Esophagus muscularis mucosa (tissue), 4 donors: ENCODE measurements around the gene TGM6. TPM values are rescaled to one million over a fixed set of nuclear protein-coding genes. Genes with fewer than 3 reads are reported as not detected.

Source experiments
- DNase-seq: peaks from one replicate; pipeline ENCODE4 v3.0.0-alpha.2; 2017; ENCODE audit errors: extremely low spot score
- H3K27ac ChIP-seq, 4 donors: fragments of 200-600 bp; sonication (generic); replicated peaks in 1 of 4; 1 replicate in 3 of 4; 2 replicates in 1 of 4; pipeline ENCODE4 v1.5.1; 2016 to 2019; ENCODE audit warnings: mild to moderate bottlenecking in 1 of 4
- H3K27me3 ChIP-seq, 4 donors: fragments of 200-600 bp; sonication (generic); one replicate each; pipeline versions ENCODE4 v1.5.1 to v1.6.0; 2016 to 2019
- H3K36me3 ChIP-seq, 4 donors: fragments of 200-600 bp; sonication (generic); one replicate each; pipeline ENCODE4 v1.5.1; 2016 to 2019
- H3K4me1 ChIP-seq, 4 donors: fragments of 200-600 bp; sonication (generic); one replicate each; pipeline ENCODE4 v1.5.1; 2016 to 2019
- H3K4me3 ChIP-seq, 4 donors: fragments of 200-600 bp; sonication (generic); 1 replicate in 2 of 4; 2 replicates in 2 of 4; pipeline ENCODE4 v1.5.1; 2016 to 2019; ENCODE audit warnings: mild to moderate bottlenecking in 4 of 4, moderate library complexity in 1 of 4
- H3K9me3 ChIP-seq, 4 donors: fragments of 200-600 bp; sonication (generic); 1 replicate in 3 of 4; 2 replicates in 1 of 4; pipeline ENCODE4 v1.5.1; 2016 to 2019
- EP300 ChIP-seq: sonication (generic); formaldehyde crosslinking; IDR thresholded peaks from one replicate; pipeline ENCODE4 v1.6.1; 2017; ENCODE audit warnings: antibody characterized with exemption
- POLR2A ChIP-seq: fragments of 450-650 bp; IDR thresholded peaks from one replicate; pipeline ENCODE4 v1.6.1; 2017; ENCODE audit warnings: antibody characterized with exemption, moderate library complexity, mild to moderate bottlenecking, low read depth
- POLR2AphosphoS5 ChIP-seq, 2 donors: sonication (generic); formaldehyde crosslinking; IDR thresholded peaks; one replicate each; pipeline ENCODE4 v1.6.1; 2017; ENCODE audit warnings: antibody characterized with exemption in 2 of 2
- WGBS: methylation state at CpG from one replicate; pipeline ENCODE4 v1.1.5; 2018; 5-methylcytosine and 5-hydroxymethylcytosine counted together
- intact Hi-C: fragments of 100-400 bp; cut with DNase I; formaldehyde crosslinking; loops from one replicate; pipeline ENCODE4 v1.15.1; 2023
- total RNA-seq, 4 donors: library from RNA; depleted of rRNA; stranded (reverse); fragments of >200 nt; gene quantifications; one replicate each; pipeline versions ENCODE4 v1.1.0 to v1.2.1, GENCODE V29; 2016
- TF ChIP-seq, protein P1 (sequence below), 3 experiments: fragments of 200-600 bp in 2 of 3; fragments of 450-650 bp in 1 of 3; sonication (generic) in 2 of 3; IDR thresholded peaks; one replicate each; pipeline ENCODE4 v1.5.1; 2017 to 2019; ENCODE audit warnings: antibody characterized with exemption in 3 of 3, mild to moderate bottlenecking in 2 of 3, moderate library complexity in 1 of 3

Gene TGM6
- total RNA-seq, result not detected

- WGBS, result 92% methylated on average over 10 of the region's 10 CpGs
- H3K27ac ChIP-seq, result no peak within 1 kb of the TSS
- H3K4me1 ChIP-seq, result no peaks in the 10 kb centered on the region
- peaks cover 0 to 12% (median 0%) of the 10 kb centered on the region in 4 donors for H3K27me3 ChIP-seq
- no peaks in the 10 kb centered on the region for H3K36me3 ChIP-seq
- TF ChIP-seq, protein P1, sequence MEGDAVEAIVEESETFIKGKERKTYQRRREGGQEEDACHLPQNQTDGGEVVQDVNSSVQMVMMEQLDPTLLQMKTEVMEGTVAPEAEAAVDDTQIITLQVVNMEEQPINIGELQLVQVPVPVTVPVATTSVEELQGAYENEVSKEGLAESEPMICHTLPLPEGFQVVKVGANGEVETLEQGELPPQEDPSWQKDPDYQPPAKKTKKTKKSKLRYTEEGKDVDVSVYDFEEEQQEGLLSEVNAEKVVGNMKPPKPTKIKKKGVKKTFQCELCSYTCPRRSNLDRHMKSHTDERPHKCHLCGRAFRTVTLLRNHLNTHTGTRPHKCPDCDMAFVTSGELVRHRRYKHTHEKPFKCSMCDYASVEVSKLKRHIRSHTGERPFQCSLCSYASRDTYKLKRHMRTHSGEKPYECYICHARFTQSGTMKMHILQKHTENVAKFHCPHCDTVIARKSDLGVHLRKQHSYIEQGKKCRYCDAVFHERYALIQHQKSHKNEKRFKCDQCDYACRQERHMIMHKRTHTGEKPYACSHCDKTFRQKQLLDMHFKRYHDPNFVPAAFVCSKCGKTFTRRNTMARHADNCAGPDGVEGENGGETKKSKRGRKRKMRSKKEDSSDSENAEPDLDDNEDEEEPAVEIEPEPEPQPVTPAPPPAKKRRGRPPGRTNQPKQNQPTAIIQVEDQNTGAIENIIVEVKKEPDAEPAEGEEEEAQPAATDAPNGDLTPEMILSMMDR (IDR thresholded peaks at IDR 0.05), result no peak
- TF ChIP-seq POLR2AphosphoS5 (IDR thresholded peaks at IDR 0.05) (no peak), EP300 (no peak), POLR2A (no peak)
- DNase-seq, result no peak
- no peaks in the 10 kb centered on the region for H3K9me3 ChIP-seq
- intact Hi-C loops, result no loop called here
- H3K4me3 ChIP-seq, result no peak within 1 kb of the TSS
Observed at GRCh38 chr20:2380601-2381000, at the start of gene TGM6. Gene TGM6 (plus strand): TSS chr20:2380901. CDS start chr20:2380969, 68 bp downstream.

DNA sequence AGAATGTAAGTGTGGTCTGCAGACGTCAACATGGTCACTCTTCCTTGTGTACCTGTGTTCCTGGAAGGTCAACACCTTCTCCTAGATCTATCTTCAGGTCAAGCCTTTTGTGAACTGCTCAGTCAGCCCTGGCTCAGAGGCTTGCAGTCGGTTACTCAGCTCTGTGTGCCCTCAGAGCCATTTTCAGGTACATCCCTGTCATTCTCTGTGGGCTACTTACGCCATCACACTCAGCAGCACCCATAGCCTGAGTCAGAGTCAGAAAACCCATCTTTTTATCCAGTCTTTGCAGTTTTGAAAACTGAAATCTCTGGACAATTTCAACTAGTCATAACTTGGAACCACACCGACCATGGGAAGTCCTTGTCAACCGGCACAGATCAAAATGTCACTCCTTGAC is 49.6 kb upstream of the TGM6 start:
- whole genome bisulfite sequencing, result 74% methylated on average over 5 of the region's 5 CpGs
- no peak for TF ChIP-seq POLR2AphosphoS5 (IDR thresholded peaks at IDR 0.05)
- TF ChIP-seq, protein P1 (IDR thresholded peaks at IDR 0.05), result no peak
- TF ChIP-seq POLR2A, result no peak
- no peak for TF ChIP-seq EP300
- no peak for DNase-seq
- intact Hi-C loops, result no loop called here
- Histone ChIP-seq H3K9me3 (no peaks in the 10 kb centered on the region), H3K27ac (no peak overlapping the region), H3K27me3 (peaks cover 0 to 15% (median 0%) of the 10 kb centered on the region in 4 donors), H3K4me3 (no peak overlapping the region), H3K4me1 (no peaks in the 10 kb centered on the region), H3K36me3 (no peaks in the 10 kb centered on the region)

DNA sequence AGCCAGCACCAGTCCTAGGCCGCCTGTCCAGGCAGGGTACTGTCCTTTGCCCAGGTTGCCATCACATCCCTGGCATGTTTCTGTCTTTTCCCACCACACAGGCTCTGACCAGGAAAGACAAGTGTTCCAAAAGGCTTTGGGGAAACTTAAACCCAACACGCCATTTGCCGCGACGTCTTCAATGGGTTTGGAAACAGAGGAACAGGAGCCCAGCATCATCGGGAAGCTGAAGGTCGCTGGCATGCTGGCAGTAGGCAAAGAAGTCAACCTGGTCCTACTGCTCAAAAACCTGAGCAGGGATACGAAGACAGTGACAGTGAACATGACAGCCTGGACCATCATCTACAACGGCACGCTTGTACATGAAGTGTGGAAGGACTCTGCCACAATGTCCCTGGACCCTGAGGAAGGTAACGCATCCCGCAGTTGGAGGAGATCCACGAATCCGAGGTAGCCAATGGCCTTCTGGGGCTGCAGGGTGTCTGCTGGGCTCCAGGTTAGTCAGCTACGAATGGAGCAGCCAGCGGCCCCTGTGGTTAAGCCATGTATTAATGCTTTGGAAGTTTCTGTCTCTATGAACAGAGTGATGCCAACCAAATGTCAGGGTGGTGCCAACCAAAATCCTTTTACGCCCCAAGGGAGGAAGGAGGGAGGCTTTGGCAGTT is 48.7 kb upstream of the TGM6 start:
- WGBS, result 88% methylated on average over 17 of the region's 17 CpGs
- H3K9me3 ChIP-seq, result no peaks in the 10 kb centered on the region
- peaks cover 0 to 10% (median 0%) of the 10 kb centered on the region in 4 donors for H3K27me3 ChIP-seq
- no peak for DNase-seq
- intact Hi-C loops, result no loop called here
- no peak for TF ChIP-seq POLR2A
- no peak for TF ChIP-seq EP300
- no peak for TF ChIP-seq POLR2AphosphoS5 (IDR thresholded peaks at IDR 0.05)
- TF ChIP-seq, protein P1 (IDR thresholded peaks at IDR 0.05), result no peak
- H3K36me3 ChIP-seq, result no peaks in the 10 kb centered on the region
- no peak overlapping the region for H3K4me3 ChIP-seq
- H3K27ac ChIP-seq, result no peak overlapping the region
- no peaks in the 10 kb centered on the region for H3K4me1 ChIP-seq

GRCh38 chr20:2332711-2333110 is 48.0 kb upstream of the TGM6 start:
- no peaks in the 10 kb centered on the region for H3K36me3 ChIP-seq
- no peak overlapping the region for H3K27ac ChIP-seq
- no peaks in the 10 kb centered on the region for H3K4me1 ChIP-seq
- intact Hi-C loops, result no loop called here
- 70% methylated on average over 4 of the region's 4 CpGs for WGBS
- no peaks in the 10 kb centered on the region for H3K9me3 ChIP-seq
- no peak for DNase-seq
- TF ChIP-seq EP300 (no peak), POLR2A (no peak), POLR2AphosphoS5 (IDR thresholded peaks at IDR 0.05) (no peak)
- TF ChIP-seq, protein P1 (IDR thresholded peaks at IDR 0.05), result no peak
- H3K4me3 ChIP-seq, result no peak overlapping the region
- peaks cover 0 to 10% (median 0%) of the 10 kb centered on the region in 4 donors for H3K27me3 ChIP-seq

DNA sequence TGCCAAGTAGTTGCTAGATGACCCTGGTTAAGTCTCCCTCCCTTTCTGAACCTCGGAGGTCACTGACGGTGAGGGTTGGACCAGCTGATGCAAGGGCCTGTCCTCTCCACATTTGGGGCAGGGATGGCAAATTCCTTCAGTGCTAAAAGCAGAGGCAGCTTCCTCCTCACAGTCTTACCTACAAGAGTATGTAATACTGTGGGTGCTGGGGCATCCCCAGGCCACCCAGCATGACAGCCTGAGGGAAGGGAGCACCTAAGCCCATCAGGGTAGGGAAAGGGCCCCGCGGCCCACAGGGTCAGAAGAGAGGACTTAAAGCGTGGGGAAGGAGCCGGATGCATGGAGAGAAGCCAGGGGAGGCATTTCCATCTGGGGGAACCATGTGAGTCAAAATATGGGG is 46.9 kb upstream of the TGM6 start:
- intact Hi-C loops, result no loop called here
- H3K27ac ChIP-seq, result no peak overlapping the region
- WGBS, result 64% methylated on average over 6 of the region's 6 CpGs
- no peaks in the 10 kb centered on the region for H3K36me3 ChIP-seq
- peaks cover 0 to 10% (median 0%) of the 10 kb centered on the region in 4 donors for H3K27me3 ChIP-seq
- no peak for DNase-seq
- no peaks in the 10 kb centered on the region for H3K9me3 ChIP-seq
- no peak for TF ChIP-seq POLR2AphosphoS5 (IDR thresholded peaks at IDR 0.05)
- TF ChIP-seq EP300, result no peak
- TF ChIP-seq, protein P1 (IDR thresholded peaks at IDR 0.05), result no peak
- no peak for TF ChIP-seq POLR2A
- no peaks in the 10 kb centered on the region for H3K4me1 ChIP-seq
- no peak overlapping the region for H3K4me3 ChIP-seq
